ENCODE data around the gene WDR72. TPM values are rescaled to one million over a fixed set of nuclear protein-coding genes. Genes with fewer than 3 reads are reported as not detected.
A peak's percentile ranks its signal among the peaks of the same experiment; 100 is the strongest.
"Not testable (repeated sequence)": the region's sequence is repeated elsewhere in the genome, so short reads cannot be mapped to it uniquely, and the experiment has no call there.

WDR72 gene
- total and polyA plus RNA-seq, 2 experiments from 2014 or later: 0.99 to 1.9 TPM

DNA sequence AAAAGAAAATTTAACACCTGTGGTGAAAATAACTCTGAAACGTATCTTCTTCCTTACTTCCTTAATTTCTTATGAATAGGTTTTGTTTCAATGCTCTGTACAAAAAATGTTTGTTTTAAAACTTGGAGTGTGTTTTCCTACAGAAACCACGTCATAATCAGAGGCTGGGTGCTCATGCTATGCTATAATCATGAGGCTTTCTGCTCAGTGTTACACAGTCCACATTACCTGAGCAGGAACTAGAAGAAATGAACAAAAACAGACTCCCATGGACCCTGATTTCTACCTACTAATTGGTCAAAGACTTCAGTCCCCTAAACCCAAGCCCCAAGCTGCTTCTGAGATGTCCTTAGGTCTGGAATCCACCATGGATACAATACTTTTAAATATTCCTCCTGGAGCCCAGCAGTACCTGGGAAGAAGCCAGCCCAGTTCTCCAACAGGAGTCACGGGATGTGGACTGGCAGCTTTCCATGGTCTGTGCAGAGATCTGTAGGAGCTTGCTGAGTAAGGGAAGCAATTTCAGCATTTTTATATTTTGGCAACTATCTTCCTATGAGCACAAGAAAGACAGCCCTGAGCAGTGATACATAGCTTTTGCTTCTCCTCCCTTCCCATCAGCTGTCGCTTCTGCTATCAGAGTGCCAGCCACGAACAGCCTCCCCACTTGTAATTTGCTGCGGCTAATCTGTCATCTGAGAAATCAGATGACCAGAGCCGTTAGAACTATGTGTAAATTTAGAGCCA is 65.6 kb downstream of the WDR72 start:
- Histone ChIP-seq H2AFZ (no peak overlapping the region), H3K36me3 (ENCODE audit: insufficient read depth) (no peaks in the 10 kb centered on the region), H3K4me2 (no peak overlapping the region), H3K4me1 (ENCODE audit: insufficient read depth) (no peaks in the 10 kb centered on the region), H3K79me2 (replicated peaks; ENCODE audit: insufficient read depth) (no peaks in the 10 kb centered on the region), H3K27ac (ENCODE audit: low read depth) (no peak overlapping the region), H4K20me1 (replicated peaks; ENCODE audit: insufficient read depth) (no peaks in the 10 kb centered on the region), H3F3A (replicated peaks; ENCODE audit: low read depth) (no peaks in the 10 kb centered on the region), H3K4me3 (no peak overlapping the region), H3K9me2 (ENCODE audit: insufficient read depth) (no peaks in the 10 kb centered on the region), H3K27me3 (ENCODE audit: insufficient read depth) (no peaks in the 10 kb centered on the region)
- ATAC-seq (no peak), DNase-seq (ENCODE audit: low spot score) (no peak)
- Mint-ChIP-seq H3K27me3 (ENCODE audit: insufficient read depth, low read depth, poor library complexity) (peaks cover 1% of the 10 kb centered on the region), H3K4me3 (no peak overlapping the region), H3K36me3 (ENCODE audit: low read depth) (no peaks in the 10 kb centered on the region), H3K4me1 (no peaks in the 10 kb centered on the region), H3K9me3 (peaks cover 3% of the 10 kb centered on the region; the same call in 1 of the 3 replicates), H3K27ac (no peak overlapping the region)
- TF ChIP-seq NANOG (IDR thresholded peaks at IDR 0.05; ENCODE audit: borderline replicate concordance): no peak
- TF ChIP-seq CREB1 (CRISPR knock-in tag; IDR thresholded peaks at IDR 0.05; ENCODE audit: low read depth): no peak
- TF ChIP-seq, protein P1, sequence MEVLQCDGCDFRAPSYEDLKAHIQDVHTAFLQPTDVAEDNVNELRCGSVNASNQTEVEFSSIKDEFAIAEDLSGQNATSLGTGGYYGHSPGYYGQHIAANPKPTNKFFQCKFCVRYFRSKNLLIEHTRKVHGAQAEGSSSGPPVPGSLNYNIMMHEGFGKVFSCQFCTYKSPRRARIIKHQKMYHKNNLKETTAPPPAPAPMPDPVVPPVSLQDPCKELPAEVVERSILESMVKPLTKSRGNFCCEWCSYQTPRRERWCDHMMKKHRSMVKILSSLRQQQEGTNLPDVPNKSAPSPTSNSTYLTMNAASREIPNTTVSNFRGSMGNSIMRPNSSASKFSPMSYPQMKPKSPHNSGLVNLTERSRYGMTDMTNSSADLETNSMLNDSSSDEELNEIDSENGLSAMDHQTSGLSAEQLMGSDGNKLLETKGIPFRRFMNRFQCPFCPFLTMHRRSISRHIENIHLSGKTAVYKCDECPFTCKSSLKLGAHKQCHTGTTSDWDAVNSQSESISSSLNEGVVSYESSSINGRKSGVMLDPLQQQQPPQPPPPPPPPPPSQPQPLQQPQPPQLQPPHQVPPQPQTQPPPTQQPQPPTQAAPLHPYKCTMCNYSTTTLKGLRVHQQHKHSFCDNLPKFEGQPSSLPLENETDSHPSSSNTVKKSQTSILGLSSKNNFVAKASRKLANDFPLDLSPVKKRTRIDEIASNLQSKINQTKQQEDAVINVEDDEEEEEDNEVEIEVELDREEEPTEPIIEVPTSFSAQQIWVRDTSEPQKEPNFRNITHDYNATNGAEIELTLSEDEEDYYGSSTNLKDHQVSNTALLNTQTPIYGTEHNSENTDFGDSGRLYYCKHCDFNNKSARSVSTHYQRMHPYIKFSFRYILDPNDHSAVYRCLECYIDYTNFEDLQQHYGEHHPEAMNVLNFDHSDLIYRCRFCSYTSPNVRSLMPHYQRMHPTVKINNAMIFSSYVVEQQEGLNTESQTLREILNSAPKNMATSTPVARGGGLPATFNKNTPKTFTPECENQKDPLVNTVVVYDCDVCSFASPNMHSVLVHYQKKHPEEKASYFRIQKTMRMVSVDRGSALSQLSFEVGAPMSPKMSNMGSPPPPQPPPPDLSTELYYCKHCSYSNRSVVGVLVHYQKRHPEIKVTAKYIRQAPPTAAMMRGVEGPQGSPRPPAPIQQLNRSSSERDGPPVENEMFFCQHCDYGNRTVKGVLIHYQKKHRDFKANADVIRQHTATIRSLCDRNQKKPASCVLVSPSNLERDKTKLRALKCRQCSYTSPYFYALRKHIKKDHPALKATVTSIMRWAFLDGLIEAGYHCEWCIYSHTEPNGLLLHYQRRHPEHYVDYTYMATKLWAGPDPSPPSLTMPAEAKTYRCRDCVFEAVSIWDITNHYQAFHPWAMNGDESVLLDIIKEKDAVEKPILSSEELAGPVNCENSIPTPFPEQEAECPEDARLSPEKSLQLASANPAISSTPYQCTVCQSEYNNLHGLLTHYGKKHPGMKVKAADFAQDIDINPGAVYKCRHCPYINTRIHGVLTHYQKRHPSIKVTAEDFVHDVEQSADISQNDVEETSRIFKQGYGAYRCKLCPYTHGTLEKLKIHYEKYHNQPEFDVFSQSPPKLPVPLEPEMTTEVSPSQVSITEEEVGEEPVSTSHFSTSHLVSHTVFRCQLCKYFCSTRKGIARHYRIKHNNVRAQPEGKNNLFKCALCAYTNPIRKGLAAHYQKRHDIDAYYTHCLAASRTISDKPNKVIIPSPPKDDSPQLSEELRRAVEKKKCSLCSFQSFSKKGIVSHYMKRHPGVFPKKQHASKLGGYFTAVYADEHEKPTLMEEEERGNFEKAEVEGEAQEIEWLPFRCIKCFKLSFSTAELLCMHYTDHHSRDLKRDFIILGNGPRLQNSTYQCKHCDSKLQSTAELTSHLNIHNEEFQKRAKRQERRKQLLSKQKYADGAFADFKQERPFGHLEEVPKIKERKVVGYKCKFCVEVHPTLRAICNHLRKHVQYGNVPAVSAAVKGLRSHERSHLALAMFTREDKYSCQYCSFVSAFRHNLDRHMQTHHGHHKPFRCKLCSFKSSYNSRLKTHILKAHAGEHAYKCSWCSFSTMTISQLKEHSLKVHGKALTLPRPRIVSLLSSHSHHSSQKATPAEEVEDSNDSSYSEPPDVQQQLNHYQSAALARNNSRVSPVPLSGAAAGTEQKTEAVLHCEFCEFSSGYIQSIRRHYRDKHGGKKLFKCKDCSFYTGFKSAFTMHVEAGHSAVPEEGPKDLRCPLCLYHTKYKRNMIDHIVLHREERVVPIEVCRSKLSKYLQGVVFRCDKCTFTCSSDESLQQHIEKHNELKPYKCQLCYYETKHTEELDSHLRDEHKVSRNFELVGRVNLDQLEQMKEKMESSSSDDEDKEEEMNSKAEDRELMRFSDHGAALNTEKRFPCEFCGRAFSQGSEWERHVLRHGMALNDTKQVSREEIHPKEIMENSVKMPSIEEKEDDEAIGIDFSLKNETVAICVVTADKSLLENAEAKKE (CRISPR knock-in tag; IDR thresholded peaks at IDR 0.05): no peak
- TF ChIP-seq STAT1 (IDR thresholded peaks at IDR 0.05; ENCODE audit: unreplicated experiment): no peak
- TF ChIP-seq, protein P2, sequence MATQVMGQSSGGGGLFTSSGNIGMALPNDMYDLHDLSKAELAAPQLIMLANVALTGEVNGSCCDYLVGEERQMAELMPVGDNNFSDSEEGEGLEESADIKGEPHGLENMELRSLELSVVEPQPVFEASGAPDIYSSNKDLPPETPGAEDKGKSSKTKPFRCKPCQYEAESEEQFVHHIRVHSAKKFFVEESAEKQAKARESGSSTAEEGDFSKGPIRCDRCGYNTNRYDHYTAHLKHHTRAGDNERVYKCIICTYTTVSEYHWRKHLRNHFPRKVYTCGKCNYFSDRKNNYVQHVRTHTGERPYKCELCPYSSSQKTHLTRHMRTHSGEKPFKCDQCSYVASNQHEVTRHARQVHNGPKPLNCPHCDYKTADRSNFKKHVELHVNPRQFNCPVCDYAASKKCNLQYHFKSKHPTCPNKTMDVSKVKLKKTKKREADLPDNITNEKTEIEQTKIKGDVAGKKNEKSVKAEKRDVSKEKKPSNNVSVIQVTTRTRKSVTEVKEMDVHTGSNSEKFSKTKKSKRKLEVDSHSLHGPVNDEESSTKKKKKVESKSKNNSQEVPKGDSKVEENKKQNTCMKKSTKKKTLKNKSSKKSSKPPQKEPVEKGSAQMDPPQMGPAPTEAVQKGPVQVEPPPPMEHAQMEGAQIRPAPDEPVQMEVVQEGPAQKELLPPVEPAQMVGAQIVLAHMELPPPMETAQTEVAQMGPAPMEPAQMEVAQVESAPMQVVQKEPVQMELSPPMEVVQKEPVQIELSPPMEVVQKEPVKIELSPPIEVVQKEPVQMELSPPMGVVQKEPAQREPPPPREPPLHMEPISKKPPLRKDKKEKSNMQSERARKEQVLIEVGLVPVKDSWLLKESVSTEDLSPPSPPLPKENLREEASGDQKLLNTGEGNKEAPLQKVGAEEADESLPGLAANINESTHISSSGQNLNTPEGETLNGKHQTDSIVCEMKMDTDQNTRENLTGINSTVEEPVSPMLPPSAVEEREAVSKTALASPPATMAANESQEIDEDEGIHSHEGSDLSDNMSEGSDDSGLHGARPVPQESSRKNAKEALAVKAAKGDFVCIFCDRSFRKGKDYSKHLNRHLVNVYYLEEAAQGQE (IDR thresholded peaks at IDR 0.05; ENCODE audit: unreplicated experiment): no peak

DNA sequence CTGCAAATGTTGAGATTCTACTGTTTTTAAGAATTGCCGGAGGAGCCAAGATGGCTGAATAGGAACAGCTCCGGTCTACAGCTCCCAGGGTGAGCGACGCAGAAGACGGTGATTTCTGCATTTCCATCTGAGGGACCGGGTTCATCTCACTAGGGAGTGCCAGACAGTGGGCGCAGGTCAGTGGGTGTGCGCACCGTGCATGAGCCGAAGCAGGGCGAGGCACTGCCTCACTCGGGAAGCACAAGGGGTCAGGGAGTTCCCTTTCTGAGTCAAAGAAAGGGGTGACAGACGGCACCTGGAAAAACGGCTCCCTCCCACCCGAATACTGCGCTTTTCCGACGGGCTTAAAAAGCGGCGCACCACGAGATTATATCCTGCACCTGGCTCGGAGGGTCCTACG is 75.3 kb downstream of the WDR72 start:
- not testable (repeated sequence) for H3K4me1 Mint-ChIP-seq; H3K79me2 ChIP-seq (replicated peaks; ENCODE audit: insufficient read depth); DNase-seq (ENCODE audit: low spot score); H4K20me1 ChIP-seq (replicated peaks; ENCODE audit: insufficient read depth); H3K36me3 Mint-ChIP-seq (ENCODE audit: low read depth); H3K4me1 ChIP-seq (ENCODE audit: insufficient read depth); ATAC-seq; H3K4me3 ChIP-seq; H3F3A ChIP-seq (replicated peaks; ENCODE audit: low read depth); H3K27me3 Mint-ChIP-seq (ENCODE audit: insufficient read depth, low read depth, poor library complexity); H3K9me2 ChIP-seq (ENCODE audit: insufficient read depth); H3K27me3 ChIP-seq (ENCODE audit: insufficient read depth); H3K36me3 ChIP-seq (ENCODE audit: insufficient read depth); H3K4me2 ChIP-seq; H3K4me3 Mint-ChIP-seq; H3K27ac ChIP-seq (ENCODE audit: low read depth); H2AFZ ChIP-seq; H3K9me3 Mint-ChIP-seq
- H3K27ac Mint-ChIP-seq: peak overlapping the region; percentile 93

All from GM23338 (cell line).